GM23248 (cell line): ENCODE data around the gene RAB12. TPM values are rescaled to one million over a fixed set of nuclear protein-coding genes. Genes with fewer than 3 reads are reported as not detected.

Source experiments
- DNase-seq: peaks from one replicate; pipeline ENCODE4 v3.0.0-alpha.2; 2015
- H2AFZ ChIP-seq: fragments of 200-600 bp; sonication (generic); 2 replicates; pipeline ENCODE4 v1.6.1; 2016; ENCODE audit warnings: antibody characterized with exemption
- H3F3A ChIP-seq: fragments of 200-600 bp; sonication (generic); 2 replicates; pipeline ENCODE4 v1.6.1; 2016; ENCODE audit warnings: mild to moderate bottlenecking, antibody characterized with exemption, mixed run types; ENCODE audit not compliant: insufficient read depth
- H3K27ac ChIP-seq: fragments of 200-600 bp; sonication (generic); 2 replicates; pipeline ENCODE4 v1.5.1; 2016; ENCODE audit warnings: mild to moderate bottlenecking
- H3K27me3 ChIP-seq: fragments of 200-600 bp; sonication (generic); replicated peaks from 2 replicates; pipeline ENCODE4 v1.6.1; 2016; ENCODE audit warnings: mild to moderate bottlenecking; ENCODE audit not compliant: insufficient read depth
- H3K36me3 ChIP-seq: fragments of 200-600 bp; sonication (generic); 2 replicates; pipeline ENCODE4 v1.6.1; 2016; ENCODE audit warnings: low read depth, mild to moderate bottlenecking
- H3K4me1 ChIP-seq: fragments of 200-600 bp; sonication (generic); 2 replicates; pipeline ENCODE4 v1.6.1; 2016; ENCODE audit warnings: mild to moderate bottlenecking; ENCODE audit not compliant: insufficient read depth
- H3K4me2 ChIP-seq: fragments of 200-600 bp; sonication (generic); one replicate; pipeline ENCODE4 v1.6.1; 2016; ENCODE audit warnings: mild to moderate bottlenecking; ENCODE audit not compliant: unreplicated experiment
- H3K4me3 ChIP-seq: fragments of 200-600 bp; sonication (generic); 2 replicates; pipeline ENCODE4 v1.5.1; 2016; ENCODE audit warnings: mild to moderate bottlenecking
- H3K79me2 ChIP-seq: fragments of 200-600 bp; sonication (generic); 2 replicates; pipeline ENCODE4 v1.6.1; 2016; ENCODE audit warnings: mild to moderate bottlenecking; ENCODE audit not compliant: insufficient read depth
- H3K9ac ChIP-seq: fragments of 200-600 bp; sonication (generic); 2 replicates; pipeline ENCODE4 v1.6.1; 2016; ENCODE audit warnings: mild to moderate bottlenecking
- H3K9me2 ChIP-seq: fragments of 200-600 bp; sonication (generic); 2 replicates; pipeline ENCODE4 v1.6.1; 2016; ENCODE audit warnings: mixed run types, mild to moderate bottlenecking, moderate library complexity; ENCODE audit not compliant: insufficient read depth
- H3K9me3 ChIP-seq: fragments of 200-600 bp; sonication (generic); one replicate; pipeline ENCODE4 v1.6.1; 2017; ENCODE audit warnings: low read depth
- H4K20me1 ChIP-seq: fragments of 200-600 bp; sonication (generic); 2 replicates; pipeline ENCODE4 v1.6.0; 2016; ENCODE audit not compliant: insufficient read depth
- EZH2 ChIP-seq: fragments of 200-600 bp; sonication (generic); IDR thresholded peaks from 2 replicates; pipeline ENCODE4 v1.6.1; 2018; ENCODE audit warnings: antibody characterized with exemption, mild to moderate bottlenecking; ENCODE audit not compliant: insufficient read depth, poor library complexity, severe bottlenecking
- EZH2phosphoT487 ChIP-seq: fragments of 200-600 bp; sonication (generic); IDR thresholded peaks from 2 replicates; pipeline ENCODE4 v1.6.1; 2018; ENCODE audit warnings: antibody characterized with exemption, moderate library complexity, mild to moderate bottlenecking, low read depth; ENCODE audit not compliant: insufficient read depth
- WGBS, 2 experiments: methylation state at CpG; one replicate each; pipeline ENCODE4 v1.1.6; 2015 to 2017; ENCODE audit warnings: low lambda C conversion rate in 2 of 2, low coverage in 1 of 2; ENCODE audit errors: missing lambda C conversion rate in 2 of 2; 5-methylcytosine and 5-hydroxymethylcytosine counted together
- in situ Hi-C: fragments of 300-500 bp; cut with MboI; formaldehyde crosslinking; loops from 2 replicates; pipeline ENCODE4 v1.15.0; 2020
- polyA plus RNA-seq: library from polyadenylated mRNA; unstranded; fragments of >200 nt; fragmentation: Nextera tagmentation; extraction: Ambion mirVana; gene quantifications from 2 replicates; pipeline ENCODE4 v1.2.1, GENCODE V29; 2016
- total RNA-seq: library from RNA; depleted of rRNA; stranded (reverse); fragments of >200 nt; shearing (Covaris generic); gene quantifications from 2 replicates; pipeline ENCODE4 v1.2.3, GENCODE V29; 2014

Gene RAB12
- total and polyA plus RNA-seq, 2 experiments from 2014 or later, result 4.1 to 73.8 TPM

GRCh38 chr18:8629602-8630001 lies 20.4 kb downstream of the RAB12 start:
- no peaks in the 10 kb centered on the region for H3K9me2 ChIP-seq
- 0 out of 2 replicates have a peak, but pooled peaks cover 4% of the 10 kb centered on the region for H4K20me1 ChIP-seq
- no peak for DNase-seq
- in situ Hi-C loops, result no loop called here
- peaks cover 10% of the 10 kb centered on the region for H3K36me3 ChIP-seq
- H3K4me3 ChIP-seq, result no peak overlapping the region
- WGBS, 2 experiments, result 96 to 100% methylated on average over 3 of the region's 3 CpGs
- H3K9ac ChIP-seq, result no peak overlapping the region
- H3K4me1 ChIP-seq, result peaks cover 7% of the 10 kb centered on the region; the same call in 1 of the 2 replicates
- no peak overlapping the region for H2AFZ ChIP-seq
- no peaks in the 10 kb centered on the region for H3K9me3 ChIP-seq
- no peak for TF ChIP-seq EZH2
- no peak for TF ChIP-seq EZH2phosphoT487
- peaks cover 88% of the 10 kb centered on the region for H3K79me2 ChIP-seq
- no peaks in the 10 kb centered on the region for H3K27me3 ChIP-seq
- no peak overlapping the region for H3K4me2 ChIP-seq
- no peak overlapping the region for H3K27ac ChIP-seq
- H3F3A ChIP-seq, result no peaks in the 10 kb centered on the region

- Histone ChIP-seq H3K27ac (no peak overlapping the region), H3F3A (no peaks in the 10 kb centered on the region; the same call in 1 of the 2 replicates), H3K4me1 (peaks cover 11% of the 10 kb centered on the region; the same call in 1 of the 2 replicates), H3K9me2 (no peaks in the 10 kb centered on the region), H3K9ac (no peak overlapping the region), H3K9me3 (no peaks in the 10 kb centered on the region), H3K36me3 (peaks cover 10% of the 10 kb centered on the region), H3K79me2 (peaks cover 78% of the 10 kb centered on the region), H3K27me3 (no peaks in the 10 kb centered on the region), H3K4me3 (no peak overlapping the region), H4K20me1 (0 out of 2 replicates have a peak, but pooled peaks cover 4% of the 10 kb centered on the region), H3K4me2 (no peak overlapping the region), H2AFZ (no peak overlapping the region)
- DNase-seq, result no peak
- in situ Hi-C loops, result no loop called here
- TF ChIP-seq EZH2 (no peak), EZH2phosphoT487 (no peak)
- WGBS, 2 experiments, result 91 to 100% methylated on average over 2 of the region's 2 CpGs
Observed at GRCh38 chr18:8630546-8630945, 21.3 kb downstream of the RAB12 start.

GRCh38 chr18:8631265-8631664 lies 22.0 kb downstream of the RAB12 start:
- no peak overlapping the region for H3K27ac ChIP-seq
- H3K4me2 ChIP-seq, result no peak overlapping the region
- 87 to 91% methylated on average over 5 of the region's 5 CpGs for WGBS, 2 experiments
- TF ChIP-seq EZH2 (no peak), EZH2phosphoT487 (no peak)
- H3F3A ChIP-seq, result no peaks in the 10 kb centered on the region; the same call in 1 of the 2 replicates
- peaks cover 71% of the 10 kb centered on the region for H3K79me2 ChIP-seq
- H3K9me2 ChIP-seq, result no peaks in the 10 kb centered on the region
- DNase-seq, result no peak
- H3K27me3 ChIP-seq, result no peaks in the 10 kb centered on the region
- in situ Hi-C loops, result no loop called here
- no peaks in the 10 kb centered on the region for H3K9me3 ChIP-seq
- H3K36me3 ChIP-seq, result peaks cover 17% of the 10 kb centered on the region
- 0 out of 2 replicates have a peak, but pooled peaks cover 4% of the 10 kb centered on the region for H4K20me1 ChIP-seq
- no peak overlapping the region for H3K9ac ChIP-seq
- no peak overlapping the region for H2AFZ ChIP-seq
- H3K4me1 ChIP-seq, result peaks cover 11% of the 10 kb centered on the region; the same call in 1 of the 2 replicates
- H3K4me3 ChIP-seq, result no peak overlapping the region

- Histone ChIP-seq H3K79me2 (peaks cover 64% of the 10 kb centered on the region), H4K20me1 (0 out of 2 replicates have a peak, but pooled peaks cover 4% of the 10 kb centered on the region), H3K9me2 (no peaks in the 10 kb centered on the region), H3K9ac (no peak overlapping the region), H3K4me3 (no peak overlapping the region), H3K4me2 (no peak overlapping the region), H3F3A (no peaks in the 10 kb centered on the region; the same call in 1 of the 2 replicates), H3K27me3 (no peaks in the 10 kb centered on the region), H3K27ac (no peak overlapping the region), H2AFZ (no peak overlapping the region), H3K36me3 (peaks cover 17% of the 10 kb centered on the region), H3K9me3 (no peaks in the 10 kb centered on the region), H3K4me1 (peaks cover 11% of the 10 kb centered on the region; the same call in 1 of the 2 replicates)
- DNase-seq, result no peak
- in situ Hi-C loops, result no loop called here
- TF ChIP-seq EZH2phosphoT487 (no peak), EZH2 (no peak)
- whole genome bisulfite sequencing, 2 experiments, result 95% methylated on average over 4 of the region's 4 CpGs
Observed at GRCh38 chr18:8632386-8632785, 23.1 kb downstream of the RAB12 start.

DNA sequence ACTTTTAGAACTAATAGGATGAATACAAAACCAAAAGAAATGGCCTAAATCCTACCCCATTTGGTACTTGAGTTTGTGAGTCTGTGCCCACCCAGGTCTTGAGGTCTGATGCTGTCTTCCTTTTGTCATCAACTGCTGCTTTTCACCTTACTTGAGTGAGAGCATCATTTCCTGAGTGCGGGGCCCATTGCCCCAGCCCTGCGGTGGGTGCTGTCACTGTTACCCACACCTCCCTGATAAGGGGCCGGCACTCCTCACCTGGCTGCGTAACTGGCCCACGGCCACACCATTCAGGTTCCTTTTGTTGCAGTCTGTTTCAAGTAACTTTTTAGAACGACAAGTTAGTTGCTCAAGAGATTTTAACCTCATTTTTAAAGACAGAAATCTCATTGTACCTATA lies 25.3 kb downstream of the RAB12 start:
- Histone ChIP-seq H3K4me3 (no peak overlapping the region), H2AFZ (no peak overlapping the region), H3K4me2 (no peak overlapping the region), H3K79me2 (peaks cover 43% of the 10 kb centered on the region), H3K27me3 (no peaks in the 10 kb centered on the region), H3K27ac (no peak overlapping the region), H3F3A (no peaks in the 10 kb centered on the region; the same call in 1 of the 2 replicates), H3K9me3 (no peaks in the 10 kb centered on the region), H3K4me1 (peaks cover 4% of the 10 kb centered on the region; the same call in 1 of the 2 replicates), H3K9ac (no peak overlapping the region), H4K20me1 (no peaks in the 10 kb centered on the region), H3K9me2 (no peaks in the 10 kb centered on the region), H3K36me3 (peaks cover 31% of the 10 kb centered on the region)
- TF ChIP-seq EZH2 (no peak), EZH2phosphoT487 (no peak)
- no peak for DNase-seq
- WGBS, 2 experiments, result 94 to 98% methylated on average over 6 of the region's 6 CpGs
- in situ Hi-C loops, result no loop called here
